Suprapubic skin (tissue), 4 donors: ENCODE data around the gene DMRTC1B. TPM values are rescaled to one million over a fixed set of nuclear protein-coding genes. Genes with fewer than 3 reads are reported as not detected.
"Not testable (repeated sequence)": the region's sequence is repeated elsewhere in the genome, so short reads cannot be mapped to it uniquely, and the experiment has no call there.

Experiments
- DNase-seq, 2 donors: peaks; one replicate each; pipeline ENCODE4 v3.0.0-alpha.2; 2019; ENCODE audit warnings: low spot score in 2 of 2
- H3K27ac ChIP-seq: fragments of 200-600 bp; sonication (generic); one replicate; pipeline ENCODE4 v1.5.1; 2019
- H3K27me3 ChIP-seq: fragments of 200-600 bp; sonication (generic); one replicate; pipeline ENCODE4 v1.5.1; 2019
- H3K36me3 ChIP-seq: fragments of 200-600 bp; sonication (generic); one replicate; pipeline ENCODE4 v1.5.1; 2019
- H3K4me1 ChIP-seq: fragments of 200-600 bp; sonication (generic); one replicate; pipeline ENCODE4 v1.5.1; 2019
- H3K4me3 ChIP-seq: fragments of 200-600 bp; sonication (generic); one replicate; pipeline ENCODE4 v1.5.1; 2019; ENCODE audit warnings: mild to moderate bottlenecking
- H3K9me3 ChIP-seq: fragments of 200-600 bp; sonication (generic); one replicate; pipeline ENCODE4 v1.5.1; 2019
- EP300 ChIP-seq: sonication (generic); formaldehyde crosslinking; IDR thresholded peaks from one replicate; pipeline ENCODE4 v1.6.1; 2017; ENCODE audit warnings: antibody characterized with exemption
- POLR2A ChIP-seq, 2 donors: fragments of 450-650 bp; IDR thresholded peaks; one replicate each; pipeline ENCODE4 v1.6.1; 2017; ENCODE audit warnings: antibody characterized with exemption in 2 of 2, mild to moderate bottlenecking in 2 of 2, moderate library complexity in 2 of 2
- POLR2AphosphoS5 ChIP-seq, 3 donors: sonication (generic); formaldehyde crosslinking; IDR thresholded peaks; one replicate each; pipeline ENCODE4 v1.6.1; 2017; ENCODE audit warnings: antibody characterized with exemption in 3 of 3
- WGBS: methylation state at CpG from one replicate; pipeline ENCODE4 v1.1.5; 2018; 5-methylcytosine and 5-hydroxymethylcytosine counted together
- total RNA-seq, 4 donors: library from RNA; depleted of rRNA; stranded (reverse); fragments of >200 nt; gene quantifications; one replicate each; pipeline ENCODE4 v1.1.0, GENCODE V29; 2016
- TF ChIP-seq, protein P1 (sequence below), 2 donors: fragments of 200-600 bp in 1 of 2; fragments of 450-650 bp in 1 of 2; sonication (generic) in 1 of 2; IDR thresholded peaks; one replicate each; pipeline ENCODE4 v1.5.1; 2016 to 2019; ENCODE audit warnings: antibody characterized with exemption in 2 of 2, mild to moderate bottlenecking in 1 of 2, moderate library complexity in 1 of 2

Gene DMRTC1B
- total RNA-seq, result not detected

- not testable (repeated sequence) for H3K27ac ChIP-seq, H3K4me1 ChIP-seq, H3K36me3 ChIP-seq, DNase-seq, H3K9me3 ChIP-seq, H3K4me3 ChIP-seq, H3K27me3 ChIP-seq
- WGBS, result no CpG with 5 or more reads among the region's 44 CpGs
Measured at GRCh38 chrX:72776653-72777466, at the start of gene DMRTC1B. DMRTC1B (plus strand) TSS chrX:72776890; CDS start chrX:72845136, 68,246 bp downstream.

DNA sequence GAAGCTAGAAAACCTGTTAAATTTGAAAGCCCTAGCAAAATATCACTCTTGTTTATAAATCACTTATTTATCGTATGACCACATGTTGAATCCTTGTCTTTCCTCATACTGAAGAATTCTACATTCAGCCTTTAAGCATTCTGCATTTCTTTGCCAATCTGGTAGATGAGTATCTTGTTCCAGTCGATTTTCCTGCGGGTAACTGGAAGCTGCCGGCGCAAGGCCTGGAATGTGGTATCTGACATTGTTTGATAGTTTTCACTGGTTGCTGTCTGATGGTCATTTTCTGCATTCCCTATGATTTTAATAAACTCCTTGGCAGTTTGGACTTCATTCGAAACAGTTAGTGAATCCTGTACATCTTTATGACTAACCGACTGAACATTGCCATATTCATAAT is 48.8 kb upstream of the DMRTC1B start:
- Histone ChIP-seq H3K4me3 (no peak overlapping the region), H3K36me3 (no peaks in the 10 kb centered on the region), H3K27me3 (no peaks in the 10 kb centered on the region), H3K4me1 (no peaks in the 10 kb centered on the region), H3K9me3 (no peaks in the 10 kb centered on the region), H3K27ac (no peak overlapping the region)
- no peak for DNase-seq
- 81% methylated on average over 7 of the region's 7 CpGs for WGBS
- no peak for TF ChIP-seq POLR2A (IDR thresholded peaks at IDR 0.05)
- no peak for TF ChIP-seq EP300
- no peak for TF ChIP-seq POLR2AphosphoS5 (IDR thresholded peaks at IDR 0.05)
- TF ChIP-seq, protein P1, sequence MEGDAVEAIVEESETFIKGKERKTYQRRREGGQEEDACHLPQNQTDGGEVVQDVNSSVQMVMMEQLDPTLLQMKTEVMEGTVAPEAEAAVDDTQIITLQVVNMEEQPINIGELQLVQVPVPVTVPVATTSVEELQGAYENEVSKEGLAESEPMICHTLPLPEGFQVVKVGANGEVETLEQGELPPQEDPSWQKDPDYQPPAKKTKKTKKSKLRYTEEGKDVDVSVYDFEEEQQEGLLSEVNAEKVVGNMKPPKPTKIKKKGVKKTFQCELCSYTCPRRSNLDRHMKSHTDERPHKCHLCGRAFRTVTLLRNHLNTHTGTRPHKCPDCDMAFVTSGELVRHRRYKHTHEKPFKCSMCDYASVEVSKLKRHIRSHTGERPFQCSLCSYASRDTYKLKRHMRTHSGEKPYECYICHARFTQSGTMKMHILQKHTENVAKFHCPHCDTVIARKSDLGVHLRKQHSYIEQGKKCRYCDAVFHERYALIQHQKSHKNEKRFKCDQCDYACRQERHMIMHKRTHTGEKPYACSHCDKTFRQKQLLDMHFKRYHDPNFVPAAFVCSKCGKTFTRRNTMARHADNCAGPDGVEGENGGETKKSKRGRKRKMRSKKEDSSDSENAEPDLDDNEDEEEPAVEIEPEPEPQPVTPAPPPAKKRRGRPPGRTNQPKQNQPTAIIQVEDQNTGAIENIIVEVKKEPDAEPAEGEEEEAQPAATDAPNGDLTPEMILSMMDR (IDR thresholded peaks at IDR 0.05), result no peak

DNA sequence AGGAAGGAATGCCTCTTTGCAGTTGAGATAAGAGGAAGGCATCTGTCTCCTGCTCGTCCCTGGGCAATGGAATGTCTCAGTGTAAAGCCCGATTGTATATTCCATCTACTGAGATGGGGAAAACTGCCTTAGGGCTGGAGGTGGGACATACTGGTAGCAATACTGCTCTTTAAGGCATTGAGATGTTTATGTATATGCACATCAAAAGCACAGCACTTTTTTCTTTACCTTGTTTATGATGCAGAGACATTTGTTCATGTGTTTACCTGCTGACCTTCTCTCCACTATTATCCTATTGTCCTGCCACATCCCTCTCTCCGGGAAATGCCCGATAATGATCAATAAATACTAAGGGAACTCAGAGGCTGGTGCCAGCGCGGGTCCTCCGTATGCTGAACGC is 43.1 kb upstream of the DMRTC1B start:
- H3K4me1 ChIP-seq, H3K27ac ChIP-seq, H3K9me3 ChIP-seq, H3K27me3 ChIP-seq, H3K4me3 ChIP-seq, H3K36me3 ChIP-seq, DNase-seq: not testable (repeated sequence)
- WGBS, result 60% methylated on average over 8 of the region's 8 CpGs

DNA sequence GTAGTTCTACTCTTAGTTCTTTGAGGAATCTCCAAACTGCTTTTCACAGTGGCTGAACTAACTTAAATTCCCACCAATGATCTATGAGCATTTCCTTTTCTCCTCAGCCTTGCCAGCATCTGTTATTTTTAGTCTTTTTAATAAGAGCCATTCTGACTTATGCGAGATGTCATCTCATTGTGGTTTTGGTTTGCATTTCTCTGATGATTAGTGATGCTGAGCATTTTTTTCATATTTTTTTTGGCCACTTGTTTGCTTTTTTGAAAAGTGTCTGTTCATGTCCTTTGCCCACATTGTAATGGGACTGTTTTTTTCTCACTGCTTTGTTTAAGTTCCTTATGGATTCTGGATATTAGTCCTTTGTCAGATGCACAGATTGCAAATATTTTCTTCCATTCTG is 41.1 kb upstream of the DMRTC1B start:
- H3K9me3 ChIP-seq, result no peaks in the 10 kb centered on the region
- TF ChIP-seq EP300, result no peak
- no peak for TF ChIP-seq POLR2AphosphoS5 (IDR thresholded peaks at IDR 0.05)
- no peak for TF ChIP-seq POLR2A (IDR thresholded peaks at IDR 0.05)
- TF ChIP-seq, protein P1 (IDR thresholded peaks at IDR 0.05), result no peak
- 70% methylated on average over 1 of the region's 1 CpG for WGBS
- H3K27ac ChIP-seq, result no peak overlapping the region
- no peak overlapping the region for H3K4me3 ChIP-seq
- no peak for DNase-seq
- no peaks in the 10 kb centered on the region for H3K4me1 ChIP-seq
- H3K36me3 ChIP-seq, result no peaks in the 10 kb centered on the region
- no peaks in the 10 kb centered on the region for H3K27me3 ChIP-seq

- not testable (repeated sequence) for H3K9me3 ChIP-seq, H3K4me3 ChIP-seq, H3K36me3 ChIP-seq, DNase-seq, H3K27ac ChIP-seq, H3K4me1 ChIP-seq, H3K27me3 ChIP-seq
- WGBS, result no CpG with 5 or more reads among the region's 7 CpGs
Measured at GRCh38 chrX:72745546-72745945, 31.1 kb upstream of the DMRTC1B start.

GRCh38 chrX:72748545-72748944 is 28.1 kb upstream of the DMRTC1B start:
- WGBS, result no CpG with 5 or more reads among the region's 3 CpGs
- not testable (repeated sequence) for H3K27me3 ChIP-seq, H3K27ac ChIP-seq, DNase-seq, H3K4me1 ChIP-seq, H3K36me3 ChIP-seq, H3K4me3 ChIP-seq, H3K9me3 ChIP-seq

DNA sequence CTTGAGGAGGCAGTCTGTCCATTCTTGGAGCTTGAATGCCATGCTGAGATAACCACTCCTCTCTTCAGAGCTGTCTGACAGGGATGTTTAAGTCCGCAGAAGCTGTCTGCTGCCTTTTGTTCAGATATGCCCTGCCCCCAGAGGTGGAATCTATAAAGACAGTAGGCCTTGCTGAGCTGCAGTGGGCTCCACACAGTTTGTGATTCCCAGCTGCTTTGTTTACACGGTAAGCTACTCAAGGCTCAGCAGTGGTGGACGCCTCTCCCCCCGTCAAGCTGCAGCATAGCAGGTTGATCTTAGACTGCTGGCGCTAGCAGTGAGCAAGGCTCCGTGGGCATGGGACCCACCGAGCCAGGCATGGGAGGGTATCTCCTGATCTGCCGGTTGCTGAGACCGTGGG is 16.2 kb upstream of the DMRTC1B start:
- H3K36me3 ChIP-seq, H3K4me3 ChIP-seq, H3K4me1 ChIP-seq, H3K27me3 ChIP-seq, H3K27ac ChIP-seq, DNase-seq, H3K9me3 ChIP-seq: not testable (repeated sequence)
- WGBS, result no CpG with 5 or more reads among the region's 9 CpGs

DNA sequence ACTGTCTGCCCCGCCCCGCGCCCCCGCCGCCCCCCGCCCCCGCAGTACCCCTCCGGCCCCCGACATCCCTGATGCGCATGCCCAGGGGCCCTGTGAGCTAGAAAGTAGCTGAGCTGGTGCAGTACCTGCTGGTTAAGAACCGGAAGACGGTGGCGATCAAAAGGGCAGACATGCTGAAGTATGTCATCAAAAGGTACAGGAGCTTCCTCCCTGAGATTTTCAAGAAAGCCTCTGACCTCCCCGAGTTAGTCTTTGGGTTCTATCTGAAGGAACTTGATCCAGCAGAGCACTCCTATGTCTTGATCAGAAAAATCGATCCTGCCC is 739 bp downstream of the DMRTC1B start:
- not testable (repeated sequence) for H3K9me3 ChIP-seq, H3K36me3 ChIP-seq, H3K27me3 ChIP-seq, H3K4me3 ChIP-seq, H3K27ac ChIP-seq, DNase-seq, H3K4me1 ChIP-seq
- no CpG with 5 or more reads among the region's 15 CpGs for WGBS

DNA sequence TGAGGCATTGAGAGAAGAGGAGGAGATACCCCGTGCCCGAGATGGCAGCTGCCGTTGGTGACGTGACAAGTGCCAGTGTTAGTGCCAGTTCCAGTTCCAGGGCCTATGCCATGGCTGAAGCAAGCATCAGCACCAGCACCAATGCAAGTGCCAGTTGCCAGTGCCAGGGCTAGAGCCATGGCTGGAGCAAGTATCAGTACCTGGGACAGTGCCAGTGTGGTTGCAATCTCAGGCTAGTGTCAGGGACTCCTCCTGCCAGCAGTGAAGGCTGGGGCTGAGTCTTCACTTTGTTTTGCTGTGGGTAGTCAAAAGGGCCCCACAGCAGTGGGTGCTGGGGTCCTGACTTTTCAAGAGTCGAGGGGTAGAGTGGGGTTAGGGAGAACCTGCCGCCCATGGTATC is 1.5 kb downstream of the DMRTC1B start:
- DNase-seq, H3K9me3 ChIP-seq, H3K4me1 ChIP-seq, H3K4me3 ChIP-seq, H3K27me3 ChIP-seq, H3K27ac ChIP-seq, H3K36me3 ChIP-seq: not testable (repeated sequence)
- WGBS, result no CpG with 5 or more reads among the region's 6 CpGs

DNA sequence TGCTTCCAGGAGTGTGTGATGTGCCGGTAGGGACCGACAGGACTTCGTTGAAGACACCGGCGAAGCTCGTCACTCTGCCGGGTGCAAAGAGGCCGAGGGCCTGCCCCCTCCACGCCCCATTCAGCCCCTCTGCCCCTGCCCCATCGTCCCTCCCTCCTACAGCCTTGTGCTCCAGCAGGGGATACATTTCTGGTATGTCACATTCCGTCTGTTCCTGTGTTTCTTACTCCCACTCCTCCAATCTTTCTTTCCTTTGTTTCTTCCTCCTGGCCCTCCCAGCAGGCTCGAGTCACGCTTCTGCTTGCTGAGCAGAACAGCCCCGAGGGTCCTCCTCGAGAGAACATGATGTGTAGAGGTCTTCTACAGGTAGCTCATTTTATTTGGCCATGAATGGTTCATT is 5.9 kb downstream of the DMRTC1B start, which contains the start of gene FAM236B:
Gene FAM236B, minus strand, starts transcription at position 101 of the 400 bp plus-strand sequence. Its CDS starts 100 bp downstream, at position 1.
- not testable (repeated sequence) for DNase-seq, H3K27me3 ChIP-seq, H3K4me1 ChIP-seq, H3K27ac ChIP-seq, H3K9me3 ChIP-seq, H3K4me3 ChIP-seq, H3K36me3 ChIP-seq
- no CpG with 5 or more reads among the region's 15 CpGs for WGBS

GRCh38 chrX:72783365-72783936 is 6.8 kb downstream of the DMRTC1B start:
- H3K4me1 ChIP-seq, H3K27ac ChIP-seq, H3K9me3 ChIP-seq, H3K4me3 ChIP-seq, H3K27me3 ChIP-seq, H3K36me3 ChIP-seq, DNase-seq: not testable (repeated sequence)
- WGBS, result no CpG with 5 or more reads among the region's 8 CpGs

- not testable (repeated sequence) for DNase-seq, H3K27ac ChIP-seq
Measured at GRCh38 chrX:72783964-72784363, 7.3 kb downstream of the DMRTC1B start.

More at GRCh38 chrX:72783964-72784363, 7.3 kb downstream of the DMRTC1B start:
- not testable (repeated sequence) for H3K36me3 ChIP-seq, H3K27me3 ChIP-seq, H3K4me3 ChIP-seq, H3K9me3 ChIP-seq, H3K4me1 ChIP-seq
- WGBS, result no CpG with 5 or more reads among the region's 6 CpGs
